Adrenal gland (tissue), 12 donors: ENCODE measurements around the gene ZNF692. TPM values are rescaled to one million over a fixed set of nuclear protein-coding genes. Genes with fewer than 3 reads are reported as not detected.

Experiments
- DNase-seq, 7 donors: peaks; one replicate each; pipeline ENCODE4 v3.0.0-alpha.2; 2019 to 2020
- H3K27ac ChIP-seq, 5 donors: fragments of 200-600 bp; sonication (generic) in 4 of 5; 1 replicate in 3 of 5; 2 replicates in 2 of 5; pipeline versions ENCODE4 v1.5.1 to v1.8.0; 2016 to 2020; ENCODE audit warnings: mild to moderate bottlenecking in 1 of 5
- H3K27me3 ChIP-seq: fragments of 200-600 bp; 2 replicates; pipeline ENCODE4 v1.8.0; 2021
- H3K36me3 ChIP-seq, 2 donors: fragments of 200-600 bp; replicated peaks in 1 of 2; 1 replicate in 1 of 2; 2 replicates in 1 of 2; pipeline versions ENCODE4 v1.5.1 to v1.8.0; 2018 to 2022
- H3K4me1 ChIP-seq, 2 donors: fragments of 200-600 bp; replicated peaks in 1 of 2; 1 replicate in 1 of 2; 2 replicates in 1 of 2; pipeline versions ENCODE4 v1.5.1 to v1.8.0; 2018 to 2021
- H3K4me3 ChIP-seq, 4 donors: fragments of 200-600 bp; sonication (generic) in 3 of 4; one replicate each; pipeline ENCODE4 v1.5.1; 2016 to 2018
- H3K9me3 ChIP-seq, 3 donors: fragments of 200-600 bp; sonication (generic) in 1 of 3; replicated peaks in 1 of 3; 1 replicate in 2 of 3; 2 replicates in 1 of 3; pipeline versions ENCODE4 v1.5.1 to v1.8.0; 2016 to 2021
- CTCF ChIP-seq, 6 experiments: fragments of 450-650 bp in 4 of 6; fragments of 200-600 bp in 2 of 6; sonication (generic) in 1 of 6; IDR thresholded peaks; 1 replicate in 5 of 6; 2 replicates in 1 of 6; pipeline versions ENCODE4 v1.5.1 to v1.8.0; 2016 to 2021; ENCODE audit warnings: antibody characterized with exemption in 6 of 6, mild to moderate bottlenecking in 2 of 6, moderate library complexity in 1 of 6
- POLR2A ChIP-seq, 2 donors: fragments of 450-650 bp; IDR thresholded peaks; one replicate each; pipeline ENCODE4 v1.6.1; 2017; ENCODE audit warnings: antibody characterized with exemption in 2 of 2, mild to moderate bottlenecking in 2 of 2, moderate library complexity in 1 of 2
- WGBS, 4 donors: extraction: QIAGEN DNeasy Blood & Tissue Kit in 2 of 4; methylation state at CpG; one replicate each; pipeline versions ENCODE4 v1.1.5 to v1.1.7; 2013 to 2017; 5-methylcytosine and 5-hydroxymethylcytosine counted together
- intact Hi-C, 2 donors: fragments of 100-400 bp; cut with DNase I; formaldehyde crosslinking; loops; one replicate each; pipeline versions ENCODE4 v1.14.1 to v1.15.0; 2022 to 2023
- polyA plus RNA-seq, 3 donors: library from polyadenylated mRNA; stranded (reverse); fragments of 200-250 nt in 2 of 3; fragments of 350-450 nt in 1 of 3; fragmentation: Illumina TruSeq in 1 of 3; extraction: RNeasy Lipid Tissue Mini Kit (QIAGEN cat#74804) in 1 of 3; gene quantifications; one replicate each; pipeline ENCODE4 v1.2.3, GENCODE V29; 2013 to 2014
- total RNA-seq, 9 donors: library from RNA; depleted of rRNA in 4 of 9; stranded (reverse); fragments of >200 nt in 4 of 9; fragments of 120-200 nt in 1 of 9; fragmentation: NEBNext Ultra II Directional in 1 of 9; extraction: Animal tissue kit (Norgen Biotek cat#: 25700) in 1 of 9; gene quantifications; one replicate each; pipeline versions ENCODE4 v1.1.0 to v1.2.4, GENCODE V29; 2013 to 2023
- donor health status: healthy with polysubstance abuse.
- donor health status: Bipolar disorder and iron deficiency.
- donor health status: DM: yes; HTN: yes; CAD: no.
- donor health status: DM: no; HTN: no; CAD: no.
- donor health status: DM: no; HTN: no; CAD: no.
- donor health status: DM: yes; HTN: yes; CAD: no.

The ZNF692 gene
- total and polyA plus RNA-seq, 12 donors: 10.3 to 366 (median 30.4) TPM

DNA sequence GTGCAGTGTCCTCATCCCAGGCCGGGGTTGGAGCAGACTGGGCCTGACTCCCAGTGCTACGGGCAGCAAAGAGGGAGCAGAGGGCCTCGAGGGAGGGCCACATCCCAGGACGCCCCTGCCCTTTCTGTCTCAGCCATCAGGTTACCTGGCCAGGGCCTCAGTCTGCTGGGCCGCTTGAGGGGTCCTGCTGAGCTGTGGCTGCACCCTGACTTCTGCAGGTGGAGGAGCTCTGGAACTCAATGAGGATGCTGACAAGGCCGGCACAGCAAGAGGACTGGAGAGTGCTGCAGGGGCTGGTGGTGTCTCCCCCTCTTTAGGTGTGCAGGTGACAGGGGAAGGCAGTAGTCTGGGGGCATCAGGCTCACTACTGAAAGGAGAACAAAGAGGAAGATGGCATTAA lies 3.3 kb downstream of the ZNF692 start:
- H3K27me3 ChIP-seq: no peaks in the 10 kb centered on the region
- H3K36me3 ChIP-seq: peaks cover 0 to 10% of the 10 kb centered on the region in 2 donors
- H3K4me3 ChIP-seq: no peak overlapping the region
- no peak overlapping the region for H3K27ac ChIP-seq
- intact Hi-C loops: no loop called here
- peaks cover 15 to 17% of the 10 kb centered on the region in 2 donors for H3K4me1 ChIP-seq
- no peaks in the 10 kb centered on the region for H3K9me3 ChIP-seq
- DNase-seq: peak in 1 of 7 donors; percentile 13
- no peak for TF ChIP-seq CTCF (IDR thresholded peaks at IDR 0.05)
- no peak for TF ChIP-seq POLR2A (IDR thresholded peaks at IDR 0.05)
- 77 to 90% (median 89%) methylated on average over 4 to 6 of the region's 6 CpGs for WGBS, 4 donors

GRCh38 chr1:248853663-248854375 lies 5.1 kb downstream of the ZNF692 start:
- TF ChIP-seq POLR2A (IDR thresholded peaks at IDR 0.05) (no peak), CTCF (IDR thresholded peaks at IDR 0.05) (no peak)
- Histone ChIP-seq H3K9me3 (no peaks in the 10 kb centered on the region), H3K4me3 (no peak overlapping the region), H3K27me3 (no peaks in the 10 kb centered on the region), H3K4me1 (peaks cover 8 to 11% of the 10 kb centered on the region in 2 donors), H3K36me3 (peaks cover 0 to 27% of the 10 kb centered on the region in 2 donors), H3K27ac (no peak overlapping the region)
- 87 to 91% (median 88%) methylated on average over 8 of the region's 8 CpGs for WGBS, 4 donors
- peak in 1 of 7 donors; percentile 52 for DNase-seq
- intact Hi-C loops: no loop called here

- 77 to 87% (median 81%) methylated on average over 7 of the region's 7 CpGs for WGBS, 4 donors
- Histone ChIP-seq H3K4me3 (no peak overlapping the region), H3K9me3 (no peaks in the 10 kb centered on the region), H3K4me1 (peaks cover 3 to 6% of the 10 kb centered on the region in 2 donors), H3K36me3 (peaks cover 0 to 37% of the 10 kb centered on the region in 2 donors), H3K27me3 (no peaks in the 10 kb centered on the region), H3K27ac (no peak overlapping the region)
- intact Hi-C loops: no loop called here
- no peak for TF ChIP-seq CTCF (IDR thresholded peaks at IDR 0.05)
- no peak for TF ChIP-seq POLR2A (IDR thresholded peaks at IDR 0.05)
- peak in 1 of 7 donors; percentile 52 for DNase-seq
Measured at GRCh38 chr1:248852481-248853405, 6.1 kb downstream of the ZNF692 start.

DNA sequence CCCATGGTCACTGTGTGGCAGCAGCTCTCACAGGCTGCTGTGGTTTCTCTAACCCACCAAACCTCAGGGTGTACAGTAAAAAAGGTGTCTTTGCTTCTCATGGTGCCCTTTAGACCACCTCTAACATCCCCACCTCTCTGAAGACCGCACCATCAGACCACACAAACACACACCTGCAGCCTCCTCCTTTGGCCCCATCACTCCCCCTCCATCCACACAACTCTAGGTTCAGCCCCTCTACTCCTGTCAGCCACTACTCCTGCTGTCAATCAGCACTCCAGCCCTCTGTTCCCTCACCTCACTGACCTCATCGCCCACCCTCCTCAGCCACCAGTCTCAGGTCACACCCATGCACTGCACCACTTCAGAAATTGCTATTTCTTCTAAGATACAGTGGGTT lies 7.5 kb downstream of the ZNF692 start:
- Histone ChIP-seq H3K27ac (no peak overlapping the region), H3K27me3 (no peaks in the 10 kb centered on the region), H3K9me3 (no peaks in the 10 kb centered on the region), H3K4me3 (no peak overlapping the region), H3K4me1 (no peaks in the 10 kb centered on the region), H3K36me3 (peaks cover 0 to 51% of the 10 kb centered on the region in 2 donors)
- 90 to 96% (median 93%) methylated on average over 2 of the region's 2 CpGs for WGBS, 4 donors
- TF ChIP-seq POLR2A (IDR thresholded peaks at IDR 0.05) (no peak), CTCF (IDR thresholded peaks at IDR 0.05) (no peak)
- DNase-seq: peak in 1 of 7 donors; percentile 50
- intact Hi-C loops: no loop called here
